ENCODE results near the gene TSPO2. TPM values are rescaled to one million over a fixed set of nuclear protein-coding genes. Genes with fewer than 3 reads are reported as not detected.

The TSPO2 gene
- total and polyA plus RNA-seq, 2 of the 13 experiments (the other 11 are each of a cell fraction or from before 2014, with no cell fraction given): 0.55 TPM; not detected in 1

DNA sequence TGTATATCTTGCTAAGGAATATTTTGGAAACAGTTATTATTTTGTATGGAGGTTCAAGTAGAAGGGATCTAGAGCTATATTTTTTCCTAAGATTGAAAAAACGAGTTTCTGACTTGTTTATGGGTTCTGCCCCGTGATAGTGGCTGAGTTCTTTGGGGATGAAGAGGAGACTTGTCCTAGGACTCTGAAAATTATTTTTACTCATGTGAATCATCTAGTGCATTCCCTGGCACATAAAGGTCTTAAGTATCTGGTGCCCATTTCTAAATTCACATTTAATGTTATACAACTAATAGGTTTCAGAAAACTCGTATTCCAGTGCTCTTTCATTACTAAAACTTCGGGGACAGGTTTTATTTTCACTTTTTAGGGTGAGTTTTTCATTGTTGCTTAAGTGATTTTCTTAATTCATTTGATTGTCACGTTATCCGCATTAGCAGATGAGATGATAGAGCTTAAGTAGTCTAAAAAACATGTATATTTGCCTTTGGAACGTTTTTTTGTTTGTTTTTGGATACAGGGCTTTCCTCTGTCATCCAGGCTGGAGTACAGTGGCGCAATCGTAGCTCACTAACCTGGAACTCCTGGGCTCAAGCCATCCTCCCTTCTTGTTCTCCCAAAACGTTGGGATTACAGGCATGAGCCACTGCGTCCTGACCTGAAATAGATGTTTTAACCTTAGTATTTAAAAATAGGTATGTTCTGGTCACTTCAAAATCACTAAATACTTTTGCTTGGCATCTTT is 32.6 kb downstream of the TSPO2 start (continued):
- TF ChIP-seq, protein P1, sequence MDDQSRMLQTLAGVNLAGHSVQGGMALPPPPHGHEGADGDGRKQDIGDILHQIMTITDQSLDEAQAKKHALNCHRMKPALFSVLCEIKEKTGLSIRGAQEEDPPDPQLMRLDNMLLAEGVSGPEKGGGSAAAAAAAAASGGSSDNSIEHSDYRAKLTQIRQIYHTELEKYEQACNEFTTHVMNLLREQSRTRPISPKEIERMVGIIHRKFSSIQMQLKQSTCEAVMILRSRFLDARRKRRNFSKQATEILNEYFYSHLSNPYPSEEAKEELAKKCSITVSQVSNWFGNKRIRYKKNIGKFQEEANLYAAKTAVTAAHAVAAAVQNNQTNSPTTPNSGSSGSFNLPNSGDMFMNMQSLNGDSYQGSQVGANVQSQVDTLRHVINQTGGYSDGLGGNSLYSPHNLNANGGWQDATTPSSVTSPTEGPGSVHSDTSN (CRISPR knock-in tag; IDR thresholded peaks at IDR 0.05; ENCODE audit: borderline replicate concordance): no peak
- TF ChIP-seq, protein P2, sequence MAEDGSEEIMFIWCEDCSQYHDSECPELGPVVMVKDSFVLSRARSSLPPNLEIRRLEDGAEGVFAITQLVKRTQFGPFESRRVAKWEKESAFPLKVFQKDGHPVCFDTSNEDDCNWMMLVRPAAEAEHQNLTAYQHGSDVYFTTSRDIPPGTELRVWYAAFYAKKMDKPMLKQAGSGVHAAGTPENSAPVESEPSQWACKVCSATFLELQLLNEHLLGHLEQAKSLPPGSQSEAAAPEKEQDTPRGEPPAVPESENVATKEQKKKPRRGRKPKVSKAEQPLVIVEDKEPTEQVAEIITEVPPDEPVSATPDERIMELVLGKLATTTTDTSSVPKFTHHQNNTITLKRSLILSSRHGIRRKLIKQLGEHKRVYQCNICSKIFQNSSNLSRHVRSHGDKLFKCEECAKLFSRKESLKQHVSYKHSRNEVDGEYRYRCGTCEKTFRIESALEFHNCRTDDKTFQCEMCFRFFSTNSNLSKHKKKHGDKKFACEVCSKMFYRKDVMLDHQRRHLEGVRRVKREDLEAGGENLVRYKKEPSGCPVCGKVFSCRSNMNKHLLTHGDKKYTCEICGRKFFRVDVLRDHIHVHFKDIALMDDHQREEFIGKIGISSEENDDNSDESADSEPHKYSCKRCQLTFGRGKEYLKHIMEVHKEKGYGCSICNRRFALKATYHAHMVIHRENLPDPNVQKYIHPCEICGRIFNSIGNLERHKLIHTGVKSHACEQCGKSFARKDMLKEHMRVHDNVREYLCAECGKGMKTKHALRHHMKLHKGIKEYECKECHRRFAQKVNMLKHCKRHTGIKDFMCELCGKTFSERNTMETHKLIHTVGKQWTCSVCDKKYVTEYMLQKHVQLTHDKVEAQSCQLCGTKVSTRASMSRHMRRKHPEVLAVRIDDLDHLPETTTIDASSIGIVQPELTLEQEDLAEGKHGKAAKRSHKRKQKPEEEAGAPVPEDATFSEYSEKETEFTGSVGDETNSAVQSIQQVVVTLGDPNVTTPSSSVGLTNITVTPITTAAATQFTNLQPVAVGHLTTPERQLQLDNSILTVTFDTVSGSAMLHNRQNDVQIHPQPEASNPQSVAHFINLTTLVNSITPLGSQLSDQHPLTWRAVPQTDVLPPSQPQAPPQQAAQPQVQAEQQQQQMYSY (CRISPR knock-in tag; IDR thresholded peaks at IDR 0.05): no peak
- no peak for TF ChIP-seq ZNF737 (CRISPR knock-in tag; IDR thresholded peaks at IDR 0.05; ENCODE audit: borderline replicate concordance)
- TF ChIP-seq, protein P3, sequence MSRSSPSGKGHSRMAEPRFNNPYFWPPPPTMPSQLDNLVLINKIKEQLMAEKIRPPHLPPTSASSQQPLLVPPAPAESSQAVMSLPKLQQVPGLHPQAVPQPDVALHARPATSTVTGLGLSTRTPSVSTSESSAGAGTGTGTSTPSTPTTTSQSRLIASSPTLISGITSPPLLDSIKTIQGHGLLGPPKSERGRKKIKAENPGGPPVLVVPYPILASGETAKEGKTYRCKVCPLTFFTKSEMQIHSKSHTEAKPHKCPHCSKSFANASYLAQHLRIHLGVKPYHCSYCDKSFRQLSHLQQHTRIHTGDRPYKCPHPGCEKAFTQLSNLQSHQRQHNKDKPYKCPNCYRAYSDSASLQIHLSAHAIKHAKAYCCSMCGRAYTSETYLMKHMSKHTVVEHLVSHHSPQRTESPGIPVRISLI (CRISPR knock-in tag; IDR thresholded peaks at IDR 0.05; ENCODE audit: borderline replicate concordance): no peak
- TF ChIP-seq, protein P4, sequence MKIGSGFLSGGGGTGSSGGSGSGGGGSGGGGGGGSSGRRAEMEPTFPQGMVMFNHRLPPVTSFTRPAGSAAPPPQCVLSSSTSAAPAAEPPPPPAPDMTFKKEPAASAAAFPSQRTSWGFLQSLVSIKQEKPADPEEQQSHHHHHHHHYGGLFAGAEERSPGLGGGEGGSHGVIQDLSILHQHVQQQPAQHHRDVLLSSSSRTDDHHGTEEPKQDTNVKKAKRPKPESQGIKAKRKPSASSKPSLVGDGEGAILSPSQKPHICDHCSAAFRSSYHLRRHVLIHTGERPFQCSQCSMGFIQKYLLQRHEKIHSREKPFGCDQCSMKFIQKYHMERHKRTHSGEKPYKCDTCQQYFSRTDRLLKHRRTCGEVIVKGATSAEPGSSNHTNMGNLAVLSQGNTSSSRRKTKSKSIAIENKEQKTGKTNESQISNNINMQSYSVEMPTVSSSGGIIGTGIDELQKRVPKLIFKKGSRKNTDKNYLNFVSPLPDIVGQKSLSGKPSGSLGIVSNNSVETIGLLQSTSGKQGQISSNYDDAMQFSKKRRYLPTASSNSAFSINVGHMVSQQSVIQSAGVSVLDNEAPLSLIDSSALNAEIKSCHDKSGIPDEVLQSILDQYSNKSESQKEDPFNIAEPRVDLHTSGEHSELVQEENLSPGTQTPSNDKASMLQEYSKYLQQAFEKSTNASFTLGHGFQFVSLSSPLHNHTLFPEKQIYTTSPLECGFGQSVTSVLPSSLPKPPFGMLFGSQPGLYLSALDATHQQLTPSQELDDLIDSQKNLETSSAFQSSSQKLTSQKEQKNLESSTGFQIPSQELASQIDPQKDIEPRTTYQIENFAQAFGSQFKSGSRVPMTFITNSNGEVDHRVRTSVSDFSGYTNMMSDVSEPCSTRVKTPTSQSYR (CRISPR knock-in tag; IDR thresholded peaks at IDR 0.05; ENCODE audit: borderline replicate concordance): no peak
- TF ChIP-seq, protein P5, sequence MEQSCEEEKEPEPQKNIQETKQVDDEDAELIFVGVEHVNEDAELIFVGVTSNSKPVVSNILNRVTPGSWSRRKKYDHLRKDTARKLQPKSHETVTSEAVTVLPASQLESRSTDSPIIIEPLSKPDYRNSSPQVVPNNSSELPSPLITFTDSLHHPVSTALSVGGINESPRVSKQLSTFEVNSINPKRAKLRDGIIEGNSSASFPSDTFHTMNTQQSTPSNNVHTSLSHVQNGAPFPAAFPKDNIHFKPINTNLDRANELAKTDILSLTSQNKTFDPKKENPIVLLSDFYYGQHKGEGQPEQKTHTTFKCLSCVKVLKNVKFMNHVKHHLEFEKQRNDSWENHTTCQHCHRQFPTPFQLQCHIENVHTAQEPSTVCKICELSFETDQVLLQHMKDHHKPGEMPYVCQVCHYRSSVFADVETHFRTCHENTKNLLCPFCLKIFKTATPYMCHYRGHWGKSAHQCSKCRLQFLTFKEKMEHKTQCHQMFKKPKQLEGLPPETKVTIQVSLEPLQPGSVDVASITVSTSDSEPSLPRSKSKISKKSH (CRISPR knock-in tag; IDR thresholded peaks at IDR 0.05; ENCODE audit: borderline replicate concordance): no peak
- TF ChIP-seq, protein P6, sequence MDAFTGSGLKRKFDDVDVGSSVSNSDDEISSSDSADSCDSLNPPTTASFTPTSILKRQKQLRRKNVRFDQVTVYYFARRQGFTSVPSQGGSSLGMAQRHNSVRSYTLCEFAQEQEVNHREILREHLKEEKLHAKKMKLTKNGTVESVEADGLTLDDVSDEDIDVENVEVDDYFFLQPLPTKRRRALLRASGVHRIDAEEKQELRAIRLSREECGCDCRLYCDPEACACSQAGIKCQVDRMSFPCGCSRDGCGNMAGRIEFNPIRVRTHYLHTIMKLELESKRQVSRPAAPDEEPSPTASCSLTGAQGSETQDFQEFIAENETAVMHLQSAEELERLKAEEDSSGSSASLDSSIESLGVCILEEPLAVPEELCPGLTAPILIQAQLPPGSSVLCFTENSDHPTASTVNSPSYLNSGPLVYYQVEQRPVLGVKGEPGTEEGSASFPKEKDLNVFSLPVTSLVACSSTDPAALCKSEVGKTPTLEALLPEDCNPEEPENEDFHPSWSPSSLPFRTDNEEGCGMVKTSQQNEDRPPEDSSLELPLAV (CRISPR knock-in tag; conservative IDR thresholded peaks at IDR 0.05; ENCODE audit: low read depth): no peak

Data from HepG2 (cell line).